Activated B cell treated with CpG ODN at 0.5 μM for 24 hours (primary cell): ENCODE results near the gene NXN. TPM values are rescaled to one million over a fixed set of nuclear protein-coding genes. Genes with fewer than 3 reads are reported as not detected.

Source experiments
- ATAC-seq: fragments of 200-7000 bp; cut with Tn5 transposase; one replicate; pipeline ENCODE4 v1.10.0; 2021; ENCODE audit warnings: low read depth, mild to moderate bottlenecking, moderate library complexity
- CTCF ChIA-PET: fragments of 350-600 bp; sonication (Branson Sonifier 250); formaldehyde crosslinking; loops from one replicate; lab custom pipeline; 2021; ENCODE audit warnings: antibody characterized with exemption; lab: Charles Lee
- POLR2A ChIA-PET: fragments of 350-600 bp; sonication (Branson Sonifier 250); formaldehyde crosslinking; loops from one replicate; lab custom pipeline; 2021; ENCODE audit warnings: antibody characterized with exemption; lab: Charles Lee
- DNase-seq: peaks from one replicate; pipeline ENCODE4 v3.0.0; 2022
- H3K27ac Mint-ChIP-seq: one replicate; pipeline ENCODE4 v1.8.0; 2020; ENCODE audit warnings: mixed read lengths
- H3K27me3 Mint-ChIP-seq: one replicate; pipeline ENCODE4 v1.8.0; 2021; ENCODE audit warnings: mixed read lengths
- H3K36me3 Mint-ChIP-seq: one replicate; pipeline ENCODE4 v1.8.0; 2021; ENCODE audit warnings: low read depth, mixed read lengths
- H3K4me1 Mint-ChIP-seq: one replicate; pipeline ENCODE4 v1.8.0; 2021; ENCODE audit warnings: mixed read lengths
- H3K4me3 Mint-ChIP-seq: one replicate; pipeline ENCODE4 v1.8.0; 2020; ENCODE audit warnings: mild to moderate bottlenecking, mixed read lengths
- H3K9me3 Mint-ChIP-seq: one replicate; pipeline ENCODE4 v1.8.0; 2020; ENCODE audit warnings: mixed read lengths
- intact Hi-C: fragments of 100-400 bp; cut with micrococcal nuclease; formaldehyde crosslinking; loops from one replicate; pipeline ENCODE4 v1.15.1; 2024
- total RNA-seq: library from RNA; stranded (reverse); gene quantifications from 2 replicates; pipeline ENCODE4 v1.2.3, GENCODE V29; 2022
- TF ChIP-seq, protein P1 (sequence below): fragments of 200-600 bp; IDR thresholded peaks from one replicate; pipeline ENCODE4 v1.8.0; 2022; ENCODE audit warnings: antibody characterized with exemption, mild to moderate bottlenecking

NXN gene
- total RNA-seq, 1 donor from 2014 or later, result 0.22 TPM

DNA sequence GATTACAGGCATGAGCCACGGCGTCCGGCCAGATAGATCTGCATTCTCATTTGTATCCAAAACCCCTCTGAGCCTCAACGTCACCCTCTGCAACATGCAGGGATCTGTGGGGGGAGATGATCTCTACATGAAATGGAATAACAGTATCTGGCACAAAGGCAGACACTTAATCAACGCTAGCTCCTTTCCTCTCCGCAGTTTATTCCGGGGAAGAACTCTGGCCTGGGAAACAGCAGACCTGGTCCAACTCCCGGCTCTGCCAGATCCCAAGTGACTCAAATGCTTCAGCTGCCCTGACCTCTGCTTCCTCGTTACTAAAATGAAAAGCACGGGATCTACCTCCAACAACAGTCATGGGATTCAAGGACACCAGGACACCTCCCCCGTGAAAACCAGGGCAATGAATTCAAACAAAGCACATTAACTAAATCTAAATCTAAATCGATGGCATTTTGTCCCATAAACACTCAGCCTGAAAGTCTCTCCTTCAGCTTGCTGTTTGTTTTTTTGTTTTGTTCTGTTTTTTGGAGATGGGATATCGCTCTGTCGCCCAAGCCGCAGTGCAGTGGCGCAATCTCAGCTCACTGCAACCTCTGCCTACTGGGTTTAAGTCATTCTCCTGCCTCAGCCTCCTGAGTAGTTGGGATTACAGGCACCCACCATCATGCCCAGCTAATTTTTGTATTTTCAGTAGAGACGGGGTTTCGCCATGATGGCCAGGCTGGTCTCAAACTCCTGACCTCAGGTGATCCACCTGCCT lies 78.2 kb downstream of the NXN start:
- Mint-ChIP-seq H3K4me3 (no peak overlapping the region), H3K4me1 (no peaks in the 10 kb centered on the region), H3K27ac (no peak overlapping the region), H3K27me3 (peaks cover 42% of the 10 kb centered on the region), H3K9me3 (no peaks in the 10 kb centered on the region), H3K36me3 (no peaks in the 10 kb centered on the region)
- ChIA-PET CTCF (no interaction called here), POLR2A (interaction anchor here (0.6 kb wide), 1 partner anchor 31 kb away, joined by 3 read pairs; no protein-coding TSS in a partner anchor)
- ATAC-seq (no peak), DNase-seq (no peak)
- TF ChIP-seq, protein P1, sequence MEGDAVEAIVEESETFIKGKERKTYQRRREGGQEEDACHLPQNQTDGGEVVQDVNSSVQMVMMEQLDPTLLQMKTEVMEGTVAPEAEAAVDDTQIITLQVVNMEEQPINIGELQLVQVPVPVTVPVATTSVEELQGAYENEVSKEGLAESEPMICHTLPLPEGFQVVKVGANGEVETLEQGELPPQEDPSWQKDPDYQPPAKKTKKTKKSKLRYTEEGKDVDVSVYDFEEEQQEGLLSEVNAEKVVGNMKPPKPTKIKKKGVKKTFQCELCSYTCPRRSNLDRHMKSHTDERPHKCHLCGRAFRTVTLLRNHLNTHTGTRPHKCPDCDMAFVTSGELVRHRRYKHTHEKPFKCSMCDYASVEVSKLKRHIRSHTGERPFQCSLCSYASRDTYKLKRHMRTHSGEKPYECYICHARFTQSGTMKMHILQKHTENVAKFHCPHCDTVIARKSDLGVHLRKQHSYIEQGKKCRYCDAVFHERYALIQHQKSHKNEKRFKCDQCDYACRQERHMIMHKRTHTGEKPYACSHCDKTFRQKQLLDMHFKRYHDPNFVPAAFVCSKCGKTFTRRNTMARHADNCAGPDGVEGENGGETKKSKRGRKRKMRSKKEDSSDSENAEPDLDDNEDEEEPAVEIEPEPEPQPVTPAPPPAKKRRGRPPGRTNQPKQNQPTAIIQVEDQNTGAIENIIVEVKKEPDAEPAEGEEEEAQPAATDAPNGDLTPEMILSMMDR, result no peak
- intact Hi-C loops, result no loop called here

DNA sequence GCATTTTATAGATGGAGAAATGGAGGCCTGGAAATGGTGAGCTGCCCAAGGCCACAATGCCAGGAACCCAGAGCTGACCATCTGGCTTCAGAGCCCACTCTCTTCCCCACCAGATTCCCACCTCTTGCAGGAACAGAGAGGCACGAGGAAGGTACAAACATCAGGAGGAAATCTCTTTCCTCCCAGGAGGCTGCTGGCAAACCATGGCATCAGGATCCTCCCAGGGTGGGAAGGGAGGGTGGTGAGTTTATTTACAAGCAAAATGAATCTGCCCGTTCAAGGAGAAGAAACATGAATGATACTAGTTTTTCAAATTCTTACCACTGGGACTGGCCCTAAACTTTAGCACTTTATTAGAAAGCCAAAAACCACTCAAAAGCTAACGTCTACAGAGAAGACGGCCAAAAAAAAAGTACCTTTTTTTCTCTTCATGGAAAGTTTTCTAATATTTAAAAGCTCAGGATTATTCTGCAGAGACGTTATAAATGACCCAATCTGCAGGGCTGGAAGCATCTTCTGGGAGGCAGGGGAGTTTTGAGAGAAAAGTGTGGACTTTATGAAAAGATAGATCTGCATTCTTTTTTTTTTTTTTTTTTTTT lies 79.1 kb downstream of the NXN start:
- DNase-seq (no peak), ATAC-seq (no peak)
- no peak overlapping the region for H3K27ac Mint-ChIP-seq
- ChIA-PET POLR2A (interaction anchor here (0.6 kb wide), 1 partner anchor 12 kb away, joined by 7 read pairs; no protein-coding TSS in a partner anchor), CTCF (no interaction called here)
- intact Hi-C loops, result no loop called here
- no peaks in the 10 kb centered on the region for H3K9me3 Mint-ChIP-seq
- no peak overlapping the region for H3K4me3 Mint-ChIP-seq
- H3K27me3 Mint-ChIP-seq, result peaks cover 42% of the 10 kb centered on the region
- TF ChIP-seq, protein P1, result no peak
- no peaks in the 10 kb centered on the region for H3K36me3 Mint-ChIP-seq
- H3K4me1 Mint-ChIP-seq, result no peaks in the 10 kb centered on the region

GRCh38 chr17:897970-898619 lies 81.5 kb downstream of the NXN start:
- H3K9me3 Mint-ChIP-seq, result no peaks in the 10 kb centered on the region
- no peaks in the 10 kb centered on the region for H3K4me1 Mint-ChIP-seq
- DNase-seq (no peak), ATAC-seq (no peak)
- H3K36me3 Mint-ChIP-seq, result no peaks in the 10 kb centered on the region
- no peak overlapping the region for H3K4me3 Mint-ChIP-seq
- H3K27ac Mint-ChIP-seq, result no peak overlapping the region
- ChIA-PET CTCF (no interaction called here), POLR2A (no interaction called here)
- H3K27me3 Mint-ChIP-seq, result peaks cover 32% of the 10 kb centered on the region
- TF ChIP-seq, protein P1, result no peak
- intact Hi-C loops, result no loop called here

DNA sequence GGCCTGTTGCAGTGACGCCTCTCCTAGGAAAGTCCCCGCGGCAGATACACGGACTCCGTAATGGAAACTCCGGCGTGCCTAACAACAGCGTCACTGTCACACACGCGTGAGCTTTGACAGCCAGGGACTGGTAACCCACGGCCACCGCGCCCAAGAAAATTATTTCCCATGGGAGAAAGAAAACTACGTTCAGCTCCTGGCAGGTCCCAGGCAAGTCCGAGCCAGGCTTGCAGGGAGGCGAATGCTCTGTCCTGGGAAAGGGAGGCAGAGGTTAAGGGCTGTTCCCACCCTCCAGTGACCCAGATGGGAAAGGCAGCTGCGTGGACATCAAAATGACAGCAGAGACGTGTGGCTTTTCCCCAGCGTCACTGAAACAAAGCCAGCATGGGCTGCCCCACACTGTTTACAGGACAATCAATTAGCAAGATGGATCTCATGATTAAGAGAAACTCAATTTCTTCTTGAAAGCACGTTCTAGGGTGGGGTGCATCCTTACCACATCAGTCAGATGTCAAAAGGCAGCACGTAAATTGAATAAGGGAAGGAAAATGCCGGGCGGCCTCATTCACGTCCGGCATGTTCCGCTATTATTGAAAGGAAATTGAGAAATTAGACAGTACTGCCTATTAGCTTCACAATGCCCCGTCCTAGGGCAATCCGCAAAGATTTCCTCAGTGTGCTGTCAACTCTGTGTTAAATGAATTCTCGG lies 82.5 kb downstream of the NXN start:
- Mint-ChIP-seq H3K27me3 (peaks cover 29% of the 10 kb centered on the region), H3K36me3 (no peaks in the 10 kb centered on the region), H3K27ac (no peak overlapping the region), H3K4me1 (no peaks in the 10 kb centered on the region), H3K4me3 (no peak overlapping the region), H3K9me3 (no peaks in the 10 kb centered on the region)
- intact Hi-C loops, result no loop called here
- ChIA-PET CTCF (no interaction called here), POLR2A (no interaction called here)
- no peak for DNase-seq
- TF ChIP-seq, protein P1, result no peak
- no peak for ATAC-seq
